SIG-M5 (cell line): ENCODE measurements around the gene FAM168A.
"Not testable (repeated sequence)": the region's sequence is repeated elsewhere in the genome, so short reads cannot be mapped to it uniquely, and the experiment has no call there.

Experiments used
- DNase-seq: peaks from one replicate; lab custom pipeline; 2025; lab: John Stamatoyannopoulos, UW

The FAM168A gene

GRCh38 chr11:73519266-73519665 is 78.6 kb downstream of the FAM168A start:
- no peak for DNase-seq

GRCh38 chr11:73518195-73518594 is 79.7 kb downstream of the FAM168A start:
- DNase-seq = no peak

DNA sequence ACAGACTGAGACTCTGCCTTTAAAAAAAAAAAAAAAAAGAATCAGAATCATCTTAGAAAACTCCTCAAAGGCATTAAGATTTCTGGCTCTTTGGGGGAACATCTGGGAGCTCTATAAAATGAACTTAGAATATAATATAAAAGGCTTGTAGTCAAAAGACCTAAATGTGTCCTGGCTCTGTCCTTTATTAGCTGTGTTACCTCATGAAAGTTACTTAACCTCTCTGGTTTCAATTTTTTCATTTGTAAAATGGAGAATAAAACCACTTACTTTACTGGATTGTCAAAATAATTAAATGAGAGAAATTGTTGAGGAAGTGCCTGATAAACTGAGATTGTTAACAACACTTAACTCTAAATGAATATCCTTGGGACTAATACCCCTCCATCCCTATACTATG is 81.8 kb downstream of the FAM168A start:
- no peak for DNase-seq

GRCh38 chr11:73513707-73514106 is 84.2 kb downstream of the FAM168A start:
- DNase-seq = no peak

DNA sequence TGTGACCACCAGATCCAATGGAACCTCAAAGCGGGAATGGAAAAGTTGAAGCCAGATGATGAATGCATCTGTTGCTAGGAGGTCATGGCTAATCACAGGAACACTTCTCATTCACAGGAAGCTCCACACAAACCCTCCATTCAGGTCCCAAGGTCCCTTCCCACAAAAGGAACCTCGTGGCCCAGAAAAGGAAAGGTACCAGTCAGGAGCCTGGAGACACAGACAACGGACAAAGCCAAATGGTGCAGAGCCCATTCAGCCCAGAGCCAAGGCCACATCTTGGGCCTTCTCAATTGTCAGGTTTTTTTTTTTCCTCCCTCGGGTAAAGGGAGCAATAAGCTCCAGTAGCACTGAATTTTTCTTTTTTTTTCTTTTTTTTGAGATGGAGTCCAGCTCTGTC is 87.0 kb downstream of the FAM168A start:
- no peak for DNase-seq

DNA sequence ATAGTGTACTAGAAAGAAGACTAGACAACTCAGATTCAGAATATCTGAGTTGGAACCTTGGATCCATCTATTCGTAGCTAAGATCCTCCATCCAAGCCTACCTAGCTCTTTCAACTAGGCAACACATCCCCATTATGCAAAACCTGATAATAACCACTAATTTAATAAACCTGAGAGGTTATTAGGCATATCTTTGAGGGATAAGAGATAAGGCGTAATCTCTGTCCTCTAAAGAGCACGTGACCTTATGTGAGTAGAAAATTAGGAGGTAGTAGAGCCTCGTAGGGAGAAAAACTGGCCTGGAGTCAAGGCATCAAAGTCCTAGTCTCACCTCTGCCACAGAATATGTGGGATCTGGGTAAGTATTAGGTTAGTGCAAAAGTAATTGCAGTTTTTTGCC is 87.8 kb downstream of the FAM168A start:
- no peak for DNase-seq

DNA sequence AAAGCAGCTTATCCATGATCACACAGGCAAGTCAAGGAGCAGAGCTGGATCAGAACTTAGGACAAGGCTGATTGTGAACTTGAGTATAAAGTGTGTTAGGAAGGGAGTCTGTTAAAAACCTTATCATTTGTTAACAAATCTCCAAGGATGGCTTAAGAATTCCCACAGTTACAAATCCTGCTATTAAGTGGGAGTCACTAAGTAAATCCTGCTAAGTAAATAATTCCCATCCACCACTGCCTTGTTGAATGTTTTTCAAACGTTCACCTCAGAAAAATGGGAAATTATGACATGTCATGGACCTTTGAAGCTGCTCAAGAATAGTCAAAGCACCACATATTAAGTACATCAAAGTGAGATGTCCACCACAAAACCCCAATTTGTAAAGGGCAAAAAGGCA is 88.7 kb downstream of the FAM168A start:
- DNase-seq = no peak

GRCh38 chr11:73508243-73509176 is 89.4 kb downstream of the FAM168A start:
- no peak for DNase-seq

DNA sequence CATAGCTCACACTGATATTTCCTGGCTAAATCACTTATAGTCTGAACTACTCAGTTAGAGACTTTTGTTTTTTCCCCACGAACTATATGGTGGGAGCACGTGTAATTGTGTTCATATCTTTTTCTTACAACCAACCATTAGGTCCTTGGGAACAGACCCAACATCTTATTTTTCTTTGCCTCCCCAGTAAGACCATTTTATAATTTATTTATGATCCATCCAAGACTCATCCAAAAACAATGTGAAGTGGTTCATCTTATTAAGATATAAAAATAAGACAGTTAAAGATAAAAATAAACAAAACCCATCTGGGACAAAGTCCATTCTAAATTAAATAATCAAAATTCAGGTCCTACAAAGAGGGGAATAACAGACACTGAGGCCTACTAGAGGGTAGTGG is 90.8 kb downstream of the FAM168A start:
- DNase-seq = no peak

DNA sequence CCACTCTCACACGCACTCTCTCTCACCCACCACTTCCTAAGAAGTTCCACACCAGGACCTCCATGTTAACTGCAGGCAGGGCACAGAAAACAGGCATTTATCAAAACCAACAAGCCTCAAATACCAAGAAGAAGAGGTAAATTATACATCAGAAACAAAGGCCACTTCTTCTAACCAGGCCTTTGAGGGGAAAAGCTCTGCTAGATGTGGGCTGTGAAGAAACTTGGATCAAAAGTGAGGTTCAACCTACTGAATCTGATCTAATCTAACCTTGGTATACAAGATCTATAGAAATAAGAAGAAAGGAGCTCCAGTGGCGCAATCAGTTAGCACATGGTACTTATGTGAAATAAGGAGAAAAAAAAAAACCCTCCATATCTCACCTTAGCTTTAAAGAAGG is 91.9 kb downstream of the FAM168A start:
- DNase-seq = no peak

DNA sequence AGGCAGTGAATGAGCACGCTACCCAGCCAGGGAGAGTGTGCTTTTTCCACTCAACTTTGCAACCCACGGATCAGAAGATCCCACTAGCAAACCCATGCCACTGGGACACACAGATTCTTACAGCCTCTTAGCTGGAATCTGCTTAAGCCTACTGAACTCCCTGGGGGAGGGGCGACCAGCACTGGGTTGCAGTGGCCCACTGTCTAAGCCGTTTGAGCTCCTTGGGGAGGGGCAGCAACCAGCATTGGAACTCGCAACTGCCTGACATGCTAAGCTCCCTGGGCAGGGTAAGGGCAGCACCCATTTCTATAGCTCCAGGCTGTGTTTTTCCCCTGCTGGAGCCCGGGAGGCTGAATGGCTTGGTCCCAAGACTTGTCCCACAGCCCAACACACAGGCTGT is 99.6 kb downstream of the FAM168A start:
- no peak for DNase-seq

DNA sequence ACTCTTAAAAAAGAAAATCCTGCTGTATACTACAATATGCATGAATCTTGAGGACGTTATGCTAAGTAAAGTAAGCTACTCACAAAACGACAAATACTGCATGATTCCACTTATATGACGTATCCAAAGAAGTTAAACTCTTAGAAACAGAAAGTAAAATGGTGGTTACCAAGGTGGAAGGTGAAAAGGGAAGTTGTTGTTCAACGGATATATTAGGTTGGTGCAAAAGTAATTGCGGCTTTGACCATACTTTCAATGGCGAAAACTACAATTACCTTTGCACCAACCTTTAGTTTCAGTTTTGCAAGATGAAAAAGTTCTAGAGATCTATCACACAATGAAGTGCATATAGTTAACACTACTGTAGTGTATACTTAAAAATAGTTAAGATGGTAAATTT is 101.8 kb downstream of the FAM168A start:
- no peak for DNase-seq

DNA sequence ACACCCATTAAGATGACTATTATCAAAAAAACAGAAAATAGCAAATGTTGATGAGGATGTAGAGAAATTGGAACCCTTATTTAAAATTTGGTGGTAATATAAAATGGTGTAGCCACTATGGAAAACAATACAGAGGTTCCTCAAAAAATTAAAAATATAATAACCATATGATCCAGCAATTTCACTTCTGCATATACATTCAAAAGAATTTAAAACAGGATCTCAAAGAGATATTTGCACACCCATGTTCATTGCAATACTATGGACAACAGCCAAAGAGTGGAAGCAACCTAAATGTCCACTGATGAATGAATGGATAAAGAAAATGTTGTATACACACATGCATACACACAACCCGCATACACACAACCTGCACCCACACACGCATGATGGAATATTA is 102.2 kb downstream of the FAM168A start:
- DNase-seq = no peak

GRCh38 chr11:73493956-73494598 is 103.8 kb downstream of the FAM168A start:
- no peak for DNase-seq

- no peak for DNase-seq
Observed at GRCh38 chr11:73481626-73482025, 116.3 kb downstream of the FAM168A start.

- DNase-seq = no peak
Observed at GRCh38 chr11:73480677-73481076, 117.2 kb downstream of the FAM168A start.

- no peak for DNase-seq
Observed at GRCh38 chr11:73478737-73479347, 119.1 kb downstream of the FAM168A start.

GRCh38 chr11:73477518-73477917 is 120.4 kb downstream of the FAM168A start:
- DNase-seq = no peak

DNA sequence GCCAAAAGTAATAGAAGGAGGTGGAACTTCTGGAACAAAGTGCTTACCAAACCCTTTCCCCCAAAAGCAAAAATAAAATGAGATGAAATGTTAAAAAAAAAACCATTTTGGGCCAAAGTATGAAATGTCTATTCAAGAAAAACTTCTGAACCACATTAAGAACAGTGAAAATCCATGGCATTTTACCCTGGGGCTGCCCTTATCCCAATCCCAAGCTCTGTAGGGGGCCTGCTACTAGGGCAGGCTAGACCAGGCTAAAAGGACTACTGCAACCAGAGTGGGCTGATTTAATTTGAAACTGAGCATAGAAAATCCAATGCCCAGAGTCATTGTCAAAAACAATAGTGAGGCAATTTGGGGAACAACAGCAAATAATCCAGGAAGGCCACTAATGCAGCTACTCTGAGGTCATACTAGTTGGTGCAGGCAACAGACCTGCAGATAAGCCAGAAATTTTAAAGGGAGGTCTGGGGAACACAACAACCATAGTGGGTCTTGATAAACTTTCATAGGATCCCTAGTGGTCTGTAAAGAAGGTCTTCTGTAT is 122.3 kb downstream of the FAM168A start:
- no peak for DNase-seq

DNA sequence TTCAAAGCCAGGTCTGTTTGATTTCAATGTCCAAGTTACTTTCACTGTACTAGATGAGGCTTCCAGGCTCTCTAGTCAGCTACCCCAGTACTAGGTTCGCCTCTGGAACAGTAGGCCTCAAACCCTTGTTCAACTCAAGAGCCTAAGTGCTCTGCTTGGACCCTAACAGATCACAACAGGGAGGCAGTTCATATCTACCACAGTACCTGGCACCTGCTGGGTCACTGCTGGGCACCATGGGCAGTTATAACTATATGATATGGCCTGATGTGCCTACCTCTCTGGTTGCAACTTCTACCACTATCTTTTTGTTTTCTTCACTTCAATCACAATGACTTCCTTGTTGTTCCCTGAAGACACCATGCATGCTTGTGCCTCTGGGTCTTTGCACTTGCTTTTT is 124.7 kb downstream of the FAM168A start:
- no peak for DNase-seq

GRCh38 chr11:73470036-73470612 is 127.8 kb downstream of the FAM168A start:
- not testable (repeated sequence) for DNase-seq

DNA sequence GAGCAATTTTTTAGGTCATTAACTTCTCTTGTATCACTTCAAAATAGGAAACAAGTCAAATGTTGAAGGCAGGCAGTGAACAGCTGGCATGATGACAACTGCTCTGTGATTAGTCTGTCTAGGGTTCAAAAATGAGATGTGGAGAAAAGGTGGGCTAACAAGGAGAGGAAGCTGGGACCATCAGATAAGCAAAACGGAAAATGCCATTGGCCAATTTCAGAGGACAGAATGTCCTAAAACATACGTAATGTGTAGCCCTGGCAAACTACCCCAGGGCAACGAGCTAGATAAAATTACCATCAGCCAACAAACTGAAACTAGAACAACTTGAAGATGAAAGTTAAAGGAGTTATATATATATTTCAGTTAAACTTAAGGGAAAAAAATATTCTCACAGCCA is 128.5 kb downstream of the FAM168A start:
- DNase-seq = no peak
